NCI-H774 (cell line): ENCODE measurements around the gene PCBD2.
"Not testable (repeated sequence)": the region's sequence is repeated elsewhere in the genome, so short reads cannot be mapped to it uniquely, and the experiment has no call there.

Source experiments
- DNase-seq: peaks from one replicate; lab custom pipeline; 2025; lab: John Stamatoyannopoulos, UW

The PCBD2 gene

DNA sequence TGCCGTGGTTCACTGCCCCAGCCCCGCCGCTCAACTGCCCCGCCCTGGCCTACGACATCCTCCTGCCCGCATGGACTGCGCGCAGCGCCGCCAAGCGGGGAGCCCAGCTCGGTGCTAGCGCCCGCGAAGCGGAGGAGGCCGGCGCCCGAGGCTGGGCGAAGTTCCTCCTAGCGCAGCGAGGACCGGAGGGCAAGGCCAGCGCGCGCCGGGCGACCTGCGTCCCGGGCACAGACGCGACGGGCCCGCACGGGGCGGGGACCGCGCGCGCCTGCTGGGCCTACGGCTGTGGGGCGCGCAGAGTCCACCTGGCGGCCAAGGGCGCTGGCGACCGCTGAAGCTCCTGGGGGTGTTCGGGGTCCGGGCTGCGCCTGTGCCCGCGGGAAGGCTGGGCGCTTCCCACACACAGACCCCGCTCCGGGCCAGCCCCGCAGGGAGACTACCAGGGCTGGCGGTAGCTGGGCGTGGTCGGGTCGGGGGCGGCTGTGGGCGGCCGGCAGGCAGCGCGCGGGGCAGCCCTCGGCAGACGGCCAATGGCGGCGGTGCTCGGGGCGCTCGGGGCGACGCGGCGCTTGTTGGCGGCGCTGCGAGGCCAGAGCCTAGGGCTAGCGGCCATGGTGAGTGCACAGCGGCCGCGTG is at the start of gene PCBD2:
Gene PCBD2, plus strand, starts transcription at position 522 of the 636 bp plus-strand sequence. Its CDS starts 9 bp downstream, at position 531.
- peak; percentile 91 for DNase-seq

DNA sequence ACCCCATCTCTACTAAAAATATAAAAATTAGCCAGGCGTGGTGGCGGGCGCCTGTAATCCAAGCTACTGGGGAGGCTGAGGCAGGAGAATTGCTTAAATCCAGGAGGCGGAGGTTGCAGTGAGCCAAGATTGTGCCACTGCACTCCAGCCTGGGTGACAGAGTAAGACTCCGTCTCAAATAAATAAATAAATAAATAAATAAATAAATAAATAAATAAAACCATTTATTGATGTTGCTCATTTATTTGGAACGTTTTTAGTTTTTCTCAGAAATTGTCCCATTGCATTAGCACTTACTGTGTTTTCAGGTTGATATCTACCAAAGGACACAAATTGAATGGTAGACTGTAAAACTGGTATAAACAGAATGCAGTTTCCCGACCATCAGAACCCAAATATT is 48.5 kb upstream of the PCBD2 start:
- DNase-seq: not testable (repeated sequence)

DNA sequence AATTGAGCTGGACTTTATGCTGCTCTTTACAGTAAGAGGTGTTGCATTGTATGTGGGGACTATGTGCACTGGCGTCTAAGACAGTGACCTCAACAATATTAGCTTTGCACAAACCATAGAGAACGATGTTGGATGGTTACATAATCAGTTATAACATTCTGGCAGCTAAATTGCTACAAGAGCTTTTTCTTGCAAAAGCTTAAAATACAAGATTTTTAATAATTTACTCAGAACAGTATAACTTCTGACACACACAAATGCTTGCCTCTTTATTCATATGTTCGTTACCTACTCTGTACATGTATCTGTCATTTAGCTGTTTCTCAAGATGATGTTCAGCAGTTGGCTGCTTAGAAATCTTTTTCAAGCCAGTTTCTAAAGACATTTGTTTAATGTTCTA is 47.5 kb upstream of the PCBD2 start:
- DNase-seq: no peak

DNA sequence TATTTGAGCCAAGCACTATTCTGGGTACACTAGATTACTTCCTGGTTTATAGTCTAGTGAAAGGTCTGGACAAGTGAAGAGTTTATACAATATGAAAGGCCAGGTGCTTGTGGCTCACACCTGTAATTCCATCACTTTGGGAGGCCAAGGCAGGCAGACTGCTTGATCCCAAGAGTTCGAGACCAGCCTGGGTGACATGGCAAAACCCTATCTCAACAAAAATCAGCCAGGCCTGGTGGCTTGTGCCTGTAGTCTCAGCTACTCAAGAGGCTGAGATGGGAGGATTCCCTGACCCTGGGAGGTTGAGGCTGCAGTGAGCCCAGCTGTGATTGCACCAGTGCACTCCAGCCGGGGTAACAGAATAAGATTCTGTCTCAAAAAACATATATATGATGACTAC is 40.2 kb upstream of the PCBD2 start:
- DNase-seq: no peak

DNA sequence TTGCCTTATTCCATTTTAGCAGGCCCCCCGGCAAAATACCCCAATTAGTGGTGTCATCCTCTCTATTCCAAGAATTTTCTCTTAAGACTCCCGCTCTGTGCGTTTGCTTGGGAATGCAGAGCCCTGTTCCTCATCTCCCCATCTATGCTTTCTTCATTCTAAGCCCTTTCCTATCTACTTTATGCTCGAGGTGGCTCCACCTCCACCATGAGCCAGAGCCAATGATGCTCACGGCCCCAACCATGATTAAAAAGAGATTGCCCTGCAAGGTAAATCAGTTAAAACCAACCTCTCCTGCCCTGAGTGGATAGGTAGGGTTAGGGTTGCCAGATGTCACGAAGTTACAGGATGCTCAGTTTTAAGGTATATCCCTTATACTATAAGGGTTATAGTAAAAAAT is 31.4 kb upstream of the PCBD2 start:
- no peak for DNase-seq

DNA sequence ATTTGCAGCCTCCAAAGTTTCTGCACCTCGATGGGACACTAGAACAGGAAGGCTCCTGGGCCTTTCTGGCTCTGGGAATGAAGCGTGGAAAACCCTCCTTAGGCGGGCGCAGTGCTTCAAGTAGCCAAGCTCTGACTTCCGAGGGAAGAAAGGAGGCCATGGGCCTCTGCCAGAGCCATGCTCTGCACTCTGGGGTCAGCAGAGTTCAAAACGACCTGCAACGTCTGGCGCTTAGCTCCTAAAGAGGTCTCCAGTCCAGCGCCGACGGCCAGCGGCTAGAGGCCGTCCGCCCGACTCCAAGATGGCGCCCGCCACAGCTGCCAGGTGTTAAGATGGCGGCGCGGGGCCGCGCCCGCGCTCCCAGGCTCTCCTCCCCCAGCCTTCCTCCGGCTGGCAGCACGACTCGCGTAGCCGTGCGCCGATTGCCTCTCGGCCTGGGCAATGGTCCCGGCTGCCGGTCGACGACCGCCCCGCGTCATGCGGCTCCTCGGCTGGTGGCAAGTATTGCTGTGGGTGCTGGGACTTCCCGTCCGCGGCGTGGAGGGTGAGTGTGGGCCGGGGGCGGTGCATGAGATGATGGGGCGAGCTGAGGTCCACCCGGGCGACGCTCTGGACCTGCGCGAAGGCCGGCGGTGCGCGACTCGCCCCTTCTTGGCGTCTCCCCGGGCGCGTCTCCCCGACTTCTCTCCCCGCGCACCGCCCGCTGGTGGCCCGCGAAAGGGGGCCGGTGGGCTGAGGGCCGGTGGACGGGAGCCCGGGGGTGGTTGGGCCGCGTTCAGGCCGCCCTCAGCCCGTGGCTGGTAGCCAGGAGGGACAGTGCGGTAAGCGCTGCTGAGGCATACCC is 30.7 kb upstream of the PCBD2 start, which contains the start of gene TXNDC15:
Gene TXNDC15, plus strand, starts transcription at position 385 of the 844 bp plus-strand sequence. Its CDS starts 57 bp downstream, at position 442.
- DNase-seq: peak; percentile 81

DNA sequence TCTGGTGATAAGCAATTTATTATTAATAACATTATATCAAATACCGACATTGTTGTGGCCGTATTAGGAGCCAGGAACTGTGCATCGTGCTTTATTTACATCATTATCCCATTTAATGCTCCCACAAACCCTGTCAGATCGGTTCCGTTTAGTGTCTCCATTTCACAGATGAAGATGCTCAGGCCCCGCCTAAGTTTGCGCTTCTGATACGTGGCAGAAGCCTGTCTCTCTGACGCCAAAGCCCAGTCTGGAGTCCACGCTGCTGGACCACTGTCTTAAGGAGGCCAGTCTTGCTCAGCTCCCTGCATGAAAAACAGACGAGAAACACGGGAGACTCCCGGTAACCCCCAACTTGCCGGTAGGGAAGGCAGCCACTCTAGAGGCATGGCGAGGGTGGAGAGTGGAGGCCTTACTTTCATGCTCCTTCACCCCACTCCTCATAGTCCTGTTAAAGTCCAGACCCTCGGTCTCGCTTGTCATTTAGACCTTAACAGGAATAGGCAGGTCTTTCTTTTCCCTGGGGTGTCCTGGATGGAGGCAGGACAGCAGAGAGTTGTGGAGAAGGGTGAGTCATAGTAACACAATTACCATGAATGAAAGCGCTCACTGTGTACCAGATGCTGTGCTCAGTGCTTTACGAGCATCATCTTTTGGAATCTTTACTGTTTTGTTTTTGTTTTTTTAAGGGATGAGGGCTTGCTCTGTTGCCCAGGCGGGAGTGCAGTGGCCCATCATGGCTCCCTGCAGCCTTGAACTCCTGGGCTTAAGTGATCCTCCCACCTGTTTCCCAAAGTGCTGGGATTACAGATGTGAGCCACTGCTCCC is 29.9 kb upstream of the PCBD2 start:
- DNase-seq: no peak

DNA sequence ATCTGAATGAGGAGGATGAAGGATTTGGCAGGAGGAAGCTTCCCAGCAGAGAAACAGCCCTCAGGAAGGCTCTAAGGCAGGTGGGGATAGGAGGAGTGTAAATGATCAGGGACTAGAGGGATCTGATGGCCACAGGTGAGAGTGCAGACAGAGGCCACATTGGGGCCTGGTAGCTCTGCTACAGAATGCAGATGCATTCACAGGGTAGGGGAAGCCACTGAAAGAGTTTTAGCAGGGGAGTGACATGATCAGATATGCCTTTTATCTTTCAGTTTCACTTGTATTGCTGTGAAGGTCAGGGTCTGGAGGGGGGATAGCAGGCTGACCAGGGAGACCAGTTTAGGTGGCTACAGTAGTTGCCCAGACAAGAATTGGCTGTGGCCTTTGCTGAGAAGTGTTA is 27.8 kb upstream of the PCBD2 start:
- DNase-seq: no peak

DNA sequence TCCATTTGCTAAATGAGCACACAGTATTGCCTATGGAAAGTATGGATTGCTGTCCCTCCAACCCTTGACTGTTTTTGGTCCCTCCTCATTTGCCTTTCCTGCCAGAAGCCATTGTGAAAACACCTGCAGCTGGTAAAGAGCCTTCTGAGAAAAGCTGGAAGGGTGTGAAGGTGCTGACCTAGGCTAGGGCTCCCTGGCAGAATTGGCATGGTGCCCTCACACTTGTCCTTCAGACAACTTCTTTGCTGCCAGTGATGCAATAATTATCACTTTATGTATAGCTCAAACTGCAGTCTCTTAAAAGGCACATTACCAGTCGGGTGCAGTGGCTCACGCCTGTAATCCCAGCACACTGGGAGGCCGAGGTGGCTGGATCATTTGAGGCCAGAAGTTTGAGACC is 26.5 kb upstream of the PCBD2 start:
- DNase-seq: no peak

DNA sequence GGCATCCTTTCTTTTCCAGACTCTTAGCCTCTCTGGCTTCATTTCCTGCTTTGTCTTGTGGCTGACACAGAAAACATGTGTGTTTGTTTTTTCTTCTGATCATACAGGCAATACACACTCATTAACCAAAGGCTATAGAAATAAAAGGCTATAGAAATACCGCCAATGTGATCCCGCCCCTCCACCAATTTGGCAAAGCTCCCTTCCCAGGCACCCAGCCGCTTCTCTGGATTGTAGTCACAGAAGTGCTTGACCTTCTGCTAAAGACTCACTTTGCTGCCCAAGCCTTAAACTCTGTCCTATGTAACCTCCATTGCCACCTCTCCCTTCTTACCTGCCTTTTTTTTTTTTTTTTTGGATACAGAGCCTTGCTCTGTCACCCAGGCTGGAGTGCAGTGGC is 25.5 kb upstream of the PCBD2 start:
- no peak for DNase-seq

DNA sequence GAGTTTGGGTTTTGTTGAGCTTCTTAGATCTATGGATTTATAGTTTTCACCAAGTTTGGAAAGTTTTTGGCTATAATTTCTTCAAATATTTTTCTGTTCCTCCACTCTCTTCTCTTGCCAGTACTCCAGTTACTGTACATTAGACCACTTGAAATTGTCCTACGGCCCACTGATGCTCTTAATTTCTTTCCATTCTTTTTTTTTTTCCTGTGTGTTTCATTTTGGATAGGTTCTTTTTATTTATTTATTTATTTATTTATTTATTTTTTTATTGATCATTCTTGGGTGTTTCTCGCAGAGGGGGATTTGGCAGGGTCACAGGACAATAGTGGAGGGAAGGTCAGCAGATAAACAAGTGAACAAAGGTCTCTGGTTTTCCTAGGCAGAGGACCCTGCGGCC is 24.0 kb upstream of the PCBD2 start:
- DNase-seq: not testable (repeated sequence)

DNA sequence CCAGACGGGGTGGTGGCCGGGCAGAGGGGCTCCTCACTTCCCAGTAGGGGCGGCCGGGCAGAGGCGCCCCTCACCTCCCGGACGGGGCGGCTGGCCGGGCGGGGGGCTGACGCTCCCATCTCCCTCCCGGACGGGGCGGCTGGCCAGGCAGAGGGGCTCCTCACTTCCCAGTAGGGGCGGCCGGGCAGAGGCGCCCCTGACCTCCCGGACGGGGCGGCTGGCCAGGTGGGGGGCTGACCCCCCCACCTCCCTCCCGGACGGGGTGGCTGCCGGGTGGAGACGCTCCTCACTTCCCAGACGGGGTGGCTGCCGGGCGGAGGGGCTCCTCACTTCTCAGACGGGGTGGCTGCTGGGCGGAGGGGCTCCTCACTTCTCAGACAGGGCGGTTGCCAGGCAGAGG is 23.2 kb upstream of the PCBD2 start:
- DNase-seq: not testable (repeated sequence)

DNA sequence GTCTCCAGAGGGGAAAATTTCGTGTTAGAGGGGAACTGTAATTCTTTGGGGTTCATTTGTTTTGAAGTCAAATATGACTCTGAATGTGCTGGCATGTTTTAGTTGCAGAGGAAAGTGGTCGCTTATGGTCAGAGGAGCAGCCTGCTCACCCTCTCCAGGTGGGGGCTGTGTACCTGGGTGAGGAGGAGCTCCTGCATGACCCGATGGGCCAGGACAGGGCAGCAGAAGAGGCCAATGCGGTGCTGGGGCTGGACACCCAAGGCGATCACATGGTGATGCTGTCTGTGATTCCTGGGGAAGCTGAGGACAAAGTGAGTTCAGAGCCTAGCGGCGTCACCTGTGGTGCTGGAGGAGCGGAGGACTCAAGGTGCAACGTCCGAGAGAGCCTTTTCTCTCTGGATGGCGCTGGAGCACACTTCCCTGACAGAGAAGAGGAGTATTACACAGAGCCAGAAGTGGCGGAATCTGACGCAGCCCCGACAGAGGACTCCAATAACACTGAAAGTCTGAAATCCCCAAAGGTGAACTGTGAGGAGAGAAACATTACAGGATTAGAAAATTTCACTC is 17.3 kb upstream of the PCBD2 start:
- DNase-seq: no peak

DNA sequence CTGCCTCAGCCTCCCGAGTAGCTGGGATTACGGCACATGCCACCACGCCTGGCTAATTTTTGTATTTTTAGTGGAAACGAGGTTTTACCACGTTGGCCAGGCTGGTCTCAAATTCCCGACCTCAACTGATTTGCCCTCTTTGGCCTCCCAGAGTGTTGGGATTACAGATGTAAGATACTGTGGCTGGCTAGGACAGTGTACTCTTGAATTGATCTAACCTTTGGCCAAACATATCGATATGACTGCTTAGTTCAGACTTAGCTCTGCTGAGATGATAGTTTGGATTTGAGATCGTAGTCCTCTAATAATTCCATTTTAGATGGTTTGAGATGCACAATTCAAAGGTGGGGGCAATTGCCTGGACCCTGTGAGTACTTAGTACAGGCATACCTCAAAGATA is 15.6 kb upstream of the PCBD2 start:
- no peak for DNase-seq

DNA sequence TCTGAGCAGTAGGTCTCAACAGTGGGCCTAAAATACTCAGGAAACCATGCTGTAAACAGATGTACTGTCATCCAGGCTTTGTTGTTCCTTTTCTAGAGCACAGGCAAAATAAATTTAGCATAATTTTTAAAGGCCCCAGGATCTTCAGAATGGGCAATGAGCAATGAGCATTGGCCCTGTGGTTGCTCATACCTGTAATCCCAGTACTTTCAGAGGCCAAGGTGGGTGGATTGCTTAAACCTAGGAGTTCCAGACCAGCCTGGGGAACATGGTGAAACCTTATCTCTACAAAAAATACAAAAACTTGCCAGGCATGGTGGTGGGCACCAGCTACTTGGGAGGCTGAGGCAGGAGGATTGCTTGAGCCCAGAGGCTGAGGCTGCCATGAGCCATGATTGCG is 13.5 kb upstream of the PCBD2 start:
- no peak for DNase-seq

DNA sequence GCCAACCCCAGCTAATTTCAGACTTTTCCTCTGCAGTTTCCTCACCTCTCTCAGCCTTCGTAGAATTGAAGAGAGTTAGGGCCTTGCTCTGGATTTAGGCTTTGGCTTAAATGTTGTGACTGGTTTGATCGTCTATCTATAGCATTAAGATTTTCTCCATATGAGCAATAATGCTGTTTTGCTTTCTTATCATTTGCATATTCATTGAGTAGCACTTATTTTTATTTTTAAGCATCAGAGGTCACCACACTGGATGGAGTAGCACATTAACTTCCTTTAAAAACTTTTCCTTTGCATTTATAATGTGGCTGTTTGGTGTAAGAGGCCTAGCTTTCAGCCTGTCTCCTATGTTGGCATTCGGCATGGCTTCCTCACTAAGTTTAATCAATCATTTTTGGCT is 12.6 kb upstream of the PCBD2 start:
- DNase-seq: no peak

DNA sequence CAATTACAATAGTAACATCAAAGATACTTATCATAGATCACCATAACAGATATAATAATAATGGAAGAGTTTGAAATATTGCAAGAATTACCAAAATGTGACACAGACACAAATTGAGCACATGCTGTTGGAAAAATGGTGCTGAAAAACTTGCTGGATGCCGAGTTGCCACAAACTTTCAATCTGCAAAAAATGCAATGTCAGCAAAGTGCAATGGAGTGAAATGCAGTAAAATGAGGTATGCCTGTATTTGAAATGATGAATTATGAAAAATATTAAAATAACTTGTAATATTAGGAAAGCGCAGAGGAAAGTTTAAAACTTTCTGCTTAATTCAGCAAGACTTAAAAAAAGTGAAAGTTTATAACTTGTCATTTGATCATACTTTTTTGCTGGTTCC is 12.0 kb upstream of the PCBD2 start:
- DNase-seq: no peak

DNA sequence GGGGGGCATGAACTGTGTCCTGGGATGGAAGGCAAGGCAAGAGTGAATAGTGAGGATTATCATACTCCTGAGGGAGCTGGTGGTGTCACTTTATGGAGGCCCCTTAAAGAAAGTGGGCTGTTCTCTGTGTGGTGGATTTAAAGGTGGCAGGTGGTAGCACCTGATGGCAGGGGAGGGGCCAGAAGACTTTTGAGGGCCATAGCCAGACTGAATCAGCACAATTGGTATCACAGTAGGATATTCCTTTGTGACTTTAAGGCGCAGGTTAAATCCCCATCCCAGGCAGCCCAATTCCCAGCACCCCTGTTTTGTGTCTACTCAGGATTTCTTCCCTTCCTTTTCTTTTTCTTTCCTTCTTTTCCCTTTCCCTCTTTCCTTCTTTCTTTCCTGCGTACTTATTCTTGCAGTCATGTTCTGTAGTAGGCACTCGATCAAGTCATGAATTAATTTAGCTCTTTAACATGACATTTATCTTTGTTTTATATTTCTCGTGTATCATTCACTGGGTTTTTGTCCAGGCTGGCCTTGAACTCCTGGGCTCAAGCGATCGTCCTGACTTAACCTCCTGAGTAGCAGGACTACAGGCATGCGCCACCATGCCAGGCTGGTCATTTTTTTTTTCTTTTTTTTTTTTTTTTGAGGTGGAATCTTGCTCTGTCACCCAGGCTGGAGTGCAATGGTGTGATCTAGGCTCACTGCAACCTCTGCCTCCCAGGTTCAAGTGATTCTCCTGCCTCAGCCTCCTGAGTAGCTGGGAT is 11.0 kb upstream of the PCBD2 start:
- no peak for DNase-seq

DNA sequence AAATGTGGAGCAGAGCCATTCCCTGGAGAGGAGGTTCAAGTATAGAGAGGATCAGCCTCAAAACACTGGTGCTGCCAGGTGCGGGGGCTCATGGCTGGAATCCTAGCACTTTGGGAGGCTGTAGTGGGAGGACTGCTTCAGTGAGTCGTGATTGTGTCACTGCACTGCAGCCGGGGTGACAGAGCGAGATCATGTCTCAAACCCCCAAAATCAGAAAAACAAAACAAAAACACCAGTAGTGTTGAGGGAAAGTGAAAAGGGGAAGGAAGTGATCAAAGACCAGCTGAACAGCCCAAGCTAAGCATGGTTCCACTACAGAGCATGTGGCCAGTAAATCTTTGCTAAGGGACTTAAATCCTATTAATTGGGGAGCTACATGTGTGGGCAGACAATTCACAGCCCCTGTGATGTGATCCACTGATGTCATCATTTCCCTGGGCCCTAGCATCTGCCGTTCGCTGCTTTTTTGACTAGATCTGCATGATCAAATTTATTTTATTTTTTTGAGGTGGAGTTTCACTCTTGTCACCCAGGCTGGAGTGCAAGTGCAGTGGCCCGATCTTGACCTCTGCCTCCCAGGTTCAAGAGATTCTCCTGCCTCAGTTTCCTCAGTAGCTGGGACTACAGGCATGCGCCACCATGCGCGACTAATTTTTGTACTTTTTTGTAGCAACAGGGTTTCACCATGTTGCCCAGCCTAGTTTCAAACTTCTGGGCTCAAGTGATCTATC is 2.7 kb upstream of the PCBD2 start:
- DNase-seq: no peak

DNA sequence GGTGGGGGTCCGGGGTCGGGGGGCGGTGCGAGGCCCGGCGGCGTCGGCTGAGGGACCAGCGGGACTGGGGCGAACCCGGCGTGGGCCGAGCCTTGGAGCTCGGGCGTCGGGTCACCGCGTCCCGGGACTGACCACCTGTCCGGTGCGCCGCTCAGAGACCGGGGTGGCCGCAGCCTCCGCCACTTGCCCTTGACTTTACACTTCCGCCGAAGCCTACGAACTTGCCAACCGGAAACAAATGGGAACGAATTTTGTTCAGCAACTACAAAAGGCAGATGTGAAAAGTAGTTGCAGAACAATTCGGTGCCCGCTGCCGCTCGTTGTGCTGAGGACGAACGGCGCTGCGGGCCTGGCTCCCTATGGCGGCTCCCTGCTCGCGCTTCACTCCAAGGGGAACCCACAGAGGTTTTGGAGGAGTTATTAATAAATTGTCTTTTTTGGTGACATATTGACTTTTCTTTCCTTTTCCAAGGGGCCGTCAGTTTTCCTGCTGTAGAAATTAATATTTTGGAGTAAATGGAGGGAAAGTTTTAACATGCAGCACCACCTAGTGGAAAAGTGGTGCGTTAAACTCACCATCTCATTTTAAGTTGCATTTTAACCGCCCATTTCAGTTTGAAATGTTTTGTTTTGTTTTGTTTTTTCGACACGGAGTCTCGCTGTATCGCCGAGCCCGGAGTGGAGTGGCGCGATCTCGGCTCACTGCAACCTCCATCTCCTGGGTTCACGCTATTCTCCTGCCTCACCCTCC is 490 bp downstream of the PCBD2 start:
- DNase-seq: peak; percentile 62
